ENCODE measurements around the gene SPNS3.

The SPNS3 gene

DNA sequence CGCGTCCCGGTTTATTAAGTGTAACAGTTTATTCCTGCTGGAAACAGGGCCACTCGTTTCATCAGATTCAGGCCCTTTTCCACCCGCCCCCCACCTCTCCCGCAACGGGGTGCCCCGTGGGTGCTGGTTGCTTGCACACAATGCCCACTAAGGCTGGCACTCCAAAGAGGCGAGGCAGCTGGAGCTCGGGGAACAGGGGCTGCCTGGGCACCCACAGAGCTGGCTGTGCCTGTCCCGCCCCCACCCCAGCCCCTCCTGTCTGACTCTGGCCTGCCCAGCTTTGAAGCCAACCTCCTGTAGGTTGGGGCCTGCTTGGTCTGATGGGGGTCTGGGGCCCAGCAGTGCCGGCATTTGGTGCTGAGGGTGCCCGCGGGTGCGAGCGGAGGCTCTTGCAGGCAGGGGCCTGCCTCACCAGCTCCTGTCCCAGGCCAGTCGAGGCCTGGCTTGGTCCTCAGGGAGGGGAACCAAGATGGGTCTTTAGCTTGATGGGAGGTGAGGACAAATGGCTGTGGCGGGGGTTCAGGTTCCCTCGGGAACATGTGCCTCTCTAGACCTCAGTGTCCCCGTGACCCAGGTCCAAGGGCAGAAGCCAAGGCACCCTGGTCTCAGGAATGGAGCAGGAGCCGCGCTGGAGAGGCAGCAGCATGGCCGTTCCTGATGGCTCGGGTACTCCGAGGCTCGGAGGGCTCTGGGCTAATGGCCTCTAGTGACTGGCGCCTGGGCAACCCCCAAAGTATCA lies 101.4 kb downstream of the SPNS3 start:
- ATAC-seq (replicated peaks) = no peak

DNA sequence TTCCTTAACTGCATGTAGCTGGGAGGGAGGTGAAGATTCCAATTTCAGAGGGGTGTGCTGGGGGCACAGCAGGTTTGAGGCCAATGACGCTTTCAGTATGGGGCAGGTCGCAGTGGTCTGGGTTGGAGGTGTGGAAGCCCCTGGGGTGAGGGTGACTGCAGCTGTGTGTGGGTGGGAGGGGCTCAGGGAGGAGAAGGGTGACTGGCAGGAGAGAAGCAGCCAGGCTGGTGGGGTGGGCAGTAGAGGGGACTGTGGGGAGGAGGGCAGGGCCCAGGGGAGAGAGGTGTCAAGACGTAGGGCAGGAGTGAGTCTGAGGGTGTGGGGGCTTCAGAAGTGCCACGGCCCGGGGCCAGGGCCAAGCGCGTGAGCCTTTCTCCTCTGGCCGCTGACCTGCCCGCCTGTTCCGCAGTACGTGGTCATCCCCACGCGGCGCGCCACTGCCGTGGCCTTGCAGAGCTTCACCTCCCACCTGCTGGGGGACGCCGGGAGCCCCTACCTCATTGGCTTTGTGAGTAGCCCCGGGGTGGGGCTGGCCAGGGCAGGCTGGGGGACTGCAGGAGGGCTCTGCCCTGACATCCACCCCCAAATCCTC lies 102.0 kb downstream of the SPNS3 start:
- Mint-ChIP-seq H3K27ac (peak overlapping the region; percentile 56), H3K9me3 (no peaks in the 10 kb centered on the region), H3K4me3 (no peak overlapping the region), H3K36me3 (peaks cover 21 to 23% of the 10 kb centered on the region in 2 donors), H3K4me1 (peaks cover 0 to 7% of the 10 kb centered on the region in 2 donors), H3K27me3 (peaks cover 11 to 23% of the 10 kb centered on the region in 2 donors)
- DNase-seq = no peak
- ATAC-seq (replicated peaks) = no peak

More for the DNA sequence above, 101.4 kb downstream of the SPNS3 start:
- H3K4me3 Mint-ChIP-seq = no peak overlapping the region
- no peak for DNase-seq
- H3K27ac Mint-ChIP-seq = peak overlapping the region; percentile 56
- H3K9me3 Mint-ChIP-seq = no peaks in the 10 kb centered on the region
- H3K36me3 Mint-ChIP-seq = peaks cover 19 to 20% of the 10 kb centered on the region in 2 donors
- peaks cover 11 to 23% of the 10 kb centered on the region in 2 donors for H3K27me3 Mint-ChIP-seq
- peaks cover 0 to 4% of the 10 kb centered on the region in 2 donors for H3K4me1 Mint-ChIP-seq

GRCh38 chr17:4536259-4536741 lies 102.6 kb downstream of the SPNS3 start:
- H3K4me3 Mint-ChIP-seq = no peak overlapping the region
- H3K27ac Mint-ChIP-seq = peak overlapping the region; percentile 14
- peaks cover 11 to 23% of the 10 kb centered on the region in 2 donors for H3K27me3 Mint-ChIP-seq
- H3K4me1 Mint-ChIP-seq = peaks cover 0 to 9% of the 10 kb centered on the region in 2 donors
- ATAC-seq (replicated peaks) (peak in 1 of 2 donors; percentile 8), DNase-seq (no peak)
- H3K9me3 Mint-ChIP-seq = no peaks in the 10 kb centered on the region
- peaks cover 27 to 28% of the 10 kb centered on the region in 2 donors for H3K36me3 Mint-ChIP-seq

DNA sequence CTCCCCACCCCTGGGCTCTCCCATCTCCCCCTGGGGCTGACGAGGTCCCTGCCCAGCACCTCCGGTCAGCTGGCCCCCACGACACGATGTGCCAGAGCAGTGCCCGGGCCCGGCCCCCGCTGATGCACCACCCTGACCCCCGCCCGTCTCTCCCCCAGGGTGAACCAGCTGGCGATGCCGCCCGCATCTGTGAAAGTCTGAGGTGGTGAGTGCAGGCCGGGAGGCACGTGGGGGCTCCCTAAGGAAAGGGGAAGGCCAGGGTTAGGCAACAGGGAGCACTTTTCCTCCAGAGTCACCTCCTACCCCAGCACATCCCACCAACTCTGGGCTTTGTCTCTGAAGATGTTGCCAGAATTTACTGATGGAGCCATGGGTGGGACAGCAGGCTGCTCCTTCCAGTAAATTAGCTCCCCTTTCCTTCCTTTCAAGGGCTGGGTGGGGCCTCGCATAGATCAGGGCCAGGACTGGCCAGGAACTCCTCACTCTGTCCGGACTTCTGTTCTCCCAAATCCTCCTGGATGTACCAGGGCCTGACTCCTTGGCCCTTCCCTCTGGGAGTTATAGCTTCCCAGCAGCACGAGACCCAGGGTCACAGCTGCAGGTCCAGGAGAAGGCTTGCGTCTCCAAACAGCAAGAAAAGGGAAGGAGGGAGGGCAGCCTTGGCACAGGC lies 103.1 kb downstream of the SPNS3 start:
- ATAC-seq (replicated peaks) = no peak
- Mint-ChIP-seq H3K27ac (peak overlapping the region; percentile 14), H3K4me3 (no peak overlapping the region)

More for the DNA sequence above, 103.1 kb downstream of the SPNS3 start:
- peaks cover 0 to 9% of the 10 kb centered on the region in 2 donors for H3K4me1 Mint-ChIP-seq
- H3K36me3 Mint-ChIP-seq = peaks cover 28 to 31% of the 10 kb centered on the region in 2 donors
- DNase-seq = no peak
- H3K9me3 Mint-ChIP-seq = no peaks in the 10 kb centered on the region
- H3K27me3 Mint-ChIP-seq = peaks cover 10 to 21% of the 10 kb centered on the region in 2 donors

Measured in stimulated activated naive B cell treated with anti-CD40 and anti-IgM and Interleukin-4, amounts not matched to agents 10 μg/mL and 1 μg/mL and 100 μg/mL, for 72 hours (primary cell).